Measurements from ENCODE around the gene GPR68.

GRCh38 chr14:91290986-91291385, 46.5 kb upstream of the GPR68 start:
- TF ChIP-seq CTCF (IDR thresholded peaks at IDR 0.05; ENCODE audit: low read depth, low read length), result no peak
- TF ChIP-seq EZH2phosphoT487 (IDR thresholded peaks at IDR 0.05; ENCODE audit: low read depth), result no peak

All from OCI-LY3 (cell line).